ENCODE results near the gene CACNG8. TPM values are rescaled to one million over a fixed set of nuclear protein-coding genes. Genes with fewer than 3 reads are reported as not detected.

The CACNG8 gene
- polyA plus RNA-seq, 3 donors: 0.05 TPM; not detected in 2

DNA sequence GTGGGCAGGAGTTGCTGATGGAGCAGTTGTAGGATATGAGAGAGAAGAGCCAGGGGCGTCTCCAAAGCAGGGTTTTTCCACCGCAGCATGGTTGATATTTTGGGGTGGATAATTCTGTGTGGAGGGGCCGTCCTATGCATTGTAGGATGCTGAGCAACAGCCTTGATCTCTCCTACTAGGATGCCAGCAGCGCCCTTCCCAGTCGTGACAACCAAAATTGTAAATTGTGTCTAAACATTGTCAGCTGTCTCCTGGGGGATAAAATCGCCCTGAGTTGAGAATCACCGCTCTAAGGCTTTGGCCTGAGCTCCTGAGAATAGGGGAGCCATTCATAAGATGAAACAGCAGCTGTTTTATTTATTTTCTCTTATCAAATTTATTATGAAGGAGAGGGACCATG, 4.2 kb downstream of the CACNG8 start:
- H3K27ac ChIP-seq (ENCODE audit: low read depth in 1 of 2, low read length in 2 of 2): no peak overlapping the region
- Mint-ChIP-seq H3K27me3 (ENCODE audit: low read depth in 3 of 3) (peaks cover 45 to 67% (median 48%) of the 10 kb centered on the region in 3 donors), H3K9me3 (peaks cover 0 to 10% (median 6%) of the 10 kb centered on the region in 7 donors), H3K36me3 (no peaks in the 10 kb centered on the region), H3K4me1 (peaks cover 19% of the 10 kb centered on the region), H3K27ac (no peak overlapping the region), H3K4me3 (no peak overlapping the region)
- peaks cover 21 to 36% of the 10 kb centered on the region in 2 donors for H3K27me3 ChIP-seq (ENCODE audit: control insufficient read depth in 2 of 2, insufficient read depth in 2 of 2, low read length in 2 of 2)
- H3K9ac ChIP-seq (ENCODE audit: insufficient read depth, low read length, poor library complexity, severe bottlenecking): no peak overlapping the region
- no peaks in the 10 kb centered on the region for H3K79me2 ChIP-seq (ENCODE audit: insufficient read depth, low read length)
- no peaks in the 10 kb centered on the region for H3K36me3 ChIP-seq (replicated peaks in 1 of 2; ENCODE audit: control insufficient read depth in 1 of 2, insufficient read depth in 2 of 2, low read length in 2 of 2)
- no peak for TF ChIP-seq CTCF (IDR thresholded peaks at IDR 0.05)
- intact Hi-C loops (cut with micrococcal nuclease): no loop called here
- no peak overlapping the region for H3K4me2 ChIP-seq (replicated peaks; ENCODE audit: extremely low read depth, low read length, poor library complexity, severe bottlenecking)
- H3K4me1 ChIP-seq (ENCODE audit: control insufficient read depth in 1 of 2, insufficient read depth in 2 of 2, low read length in 2 of 2): peaks cover 11 to 16% of the 10 kb centered on the region in 2 donors
- no peak overlapping the region for H2AFZ ChIP-seq (ENCODE audit: insufficient read depth, low read depth, low read length, poor library complexity, severe bottlenecking)
- no peaks in the 10 kb centered on the region for H4K20me1 ChIP-seq (ENCODE audit: insufficient read depth, low read length)
- H3K4me3 ChIP-seq (replicated peaks in 1 of 3; ENCODE audit: low read depth in 2 of 3, low read length in 3 of 3): no peak overlapping the region
- 85% methylated on average over 2 of the region's 7 CpGs for WGBS (ENCODE audit: insufficient coverage)
- no peaks in the 10 kb centered on the region for H3K9me3 ChIP-seq (replicated peaks in 1 of 2; ENCODE audit: control insufficient read depth in 1 of 2, insufficient read depth in 1 of 2, low read length in 2 of 2)
- no peak for DNase-seq

GRCh38 chr19:53969366-53969765, 6.6 kb downstream of the CACNG8 start:
- H3K4me1 Mint-ChIP-seq: peaks cover 19% of the 10 kb centered on the region
- intact Hi-C loops (cut with micrococcal nuclease): no loop called here
- H3K36me3 Mint-ChIP-seq: no peaks in the 10 kb centered on the region
- Histone ChIP-seq H3K4me3 (replicated peaks in 1 of 3; ENCODE audit: low read depth in 2 of 3, low read length in 3 of 3) (no peak overlapping the region), H2AFZ (ENCODE audit: insufficient read depth, low read depth, low read length, poor library complexity, severe bottlenecking) (no peak overlapping the region), H3K9me3 (replicated peaks in 1 of 2; ENCODE audit: control insufficient read depth in 1 of 2, insufficient read depth in 1 of 2, low read length in 2 of 2) (no peaks in the 10 kb centered on the region), H4K20me1 (ENCODE audit: insufficient read depth, low read length) (no peaks in the 10 kb centered on the region), H3K4me1 (ENCODE audit: control insufficient read depth in 1 of 2, insufficient read depth in 2 of 2, low read length in 2 of 2) (peaks cover 13 to 18% of the 10 kb centered on the region in 2 donors), H3K27me3 (ENCODE audit: control insufficient read depth in 2 of 2, insufficient read depth in 2 of 2, low read length in 2 of 2) (peaks cover 6 to 22% of the 10 kb centered on the region in 2 donors), H3K27ac (ENCODE audit: low read depth in 1 of 2, low read length in 2 of 2) (no peak overlapping the region), H3K4me2 (replicated peaks; ENCODE audit: extremely low read depth, low read length, poor library complexity, severe bottlenecking) (no peak overlapping the region), H3K9ac (ENCODE audit: insufficient read depth, low read length, poor library complexity, severe bottlenecking) (no peak overlapping the region), H3K79me2 (ENCODE audit: insufficient read depth, low read length) (no peaks in the 10 kb centered on the region), H3K36me3 (replicated peaks in 1 of 2; ENCODE audit: control insufficient read depth in 1 of 2, insufficient read depth in 2 of 2, low read length in 2 of 2) (no peaks in the 10 kb centered on the region)
- DNase-seq: no peak
- no peak for TF ChIP-seq CTCF (IDR thresholded peaks at IDR 0.05)
- H3K27ac Mint-ChIP-seq: no peak overlapping the region
- peaks cover 42 to 60% (median 46%) of the 10 kb centered on the region in 3 donors for H3K27me3 Mint-ChIP-seq (ENCODE audit: low read depth in 3 of 3)
- H3K4me3 Mint-ChIP-seq: no peak overlapping the region
- WGBS (ENCODE audit: insufficient coverage): 90% methylated on average over 3 of the region's 6 CpGs
- peaks cover 0 to 4% (median 2%) of the 10 kb centered on the region in 7 donors for H3K9me3 Mint-ChIP-seq

Measured in CD14-positive monocyte (primary cell).